Activated T-helper 1 cell treated with anti-CD3 and anti-CD28 coated beads, Interleukin-12 subunit alpha, Interleukin-12 subunit beta, Interleukin-2, Interleukin-4 antibody, amounts not matched to agents 30 ng/mL and 10 ng/mL and 1 ng/mL, durations not matched to agents 14 hours and 24 hours and 36 hours (primary cell): ENCODE data around the gene ZNF343. TPM values are rescaled to one million over a fixed set of nuclear protein-coding genes. Genes with fewer than 3 reads are reported as not detected.

ENCODE experiments used
- DNase-seq: peaks from one replicate; pipeline ENCODE4 v3.0.0; 2021; ENCODE audit warnings: low spot score
- H3K27ac Mint-ChIP-seq: one replicate; pipeline ENCODE4 v1.8.0; 2021; ENCODE audit warnings: mild to moderate bottlenecking, mixed read lengths
- H3K27me3 Mint-ChIP-seq: one replicate; pipeline ENCODE4 v1.8.0; 2022; ENCODE audit warnings: mild to moderate bottlenecking, moderate library complexity, mixed read lengths; ENCODE audit not compliant: insufficient read depth
- H3K36me3 Mint-ChIP-seq: one replicate; pipeline ENCODE4 v1.8.0; 2021; ENCODE audit warnings: low read depth, mixed read lengths
- H3K4me1 Mint-ChIP-seq: one replicate; pipeline ENCODE4 v1.8.0; 2021; ENCODE audit warnings: low read depth, mixed read lengths
- H3K4me3 Mint-ChIP-seq: one replicate; pipeline ENCODE4 v1.8.0; 2021; ENCODE audit warnings: mild to moderate bottlenecking, moderate library complexity, mixed read lengths
- H3K9me3 Mint-ChIP-seq: one replicate; pipeline ENCODE4 v1.8.0; 2021; ENCODE audit warnings: mixed read lengths
- intact Hi-C: fragments of 100-400 bp; cut with micrococcal nuclease; formaldehyde crosslinking; loops from one replicate; pipeline ENCODE4 v1.15.1; 2024
- total RNA-seq: library from RNA; stranded (reverse); gene quantifications from 2 replicates; pipeline ENCODE4 v1.2.3, GENCODE V29; 2022

The ZNF343 gene
- total RNA-seq: 18.2 and 21.6 TPM in 2 replicates

- H3K36me3 Mint-ChIP-seq: peaks cover 3% of the 10 kb centered on the region
- intact Hi-C loops: loop anchor here (1.0 kb wide), 3 partner anchors 12 to 143 kb away; partner anchors contain the start of genes NOP56 and SNRPB
- peaks cover 19% of the 10 kb centered on the region for H3K27me3 Mint-ChIP-seq
- peak; percentile 74 for DNase-seq
- peaks cover 18% of the 10 kb centered on the region for H3K4me1 Mint-ChIP-seq
- H3K27ac Mint-ChIP-seq: peak within 1 kb of the TSS; percentile 99
- peak within 1 kb of the TSS; percentile 98 for H3K4me3 Mint-ChIP-seq
- no peaks in the 10 kb centered on the region for H3K9me3 Mint-ChIP-seq
Measured at GRCh38 chr20:2508631-2509467, at the start of gene ZNF343. Gene ZNF343 (minus strand): TSS chr20:2508915. CDS start chr20:2493895, 15,020 bp downstream.

- peaks cover 65% of the 10 kb centered on the region for H3K27me3 Mint-ChIP-seq
- intact Hi-C loops: no loop called here
- DNase-seq: no peak
- H3K36me3 Mint-ChIP-seq: no peaks in the 10 kb centered on the region
- H3K27ac Mint-ChIP-seq: no peak overlapping the region
- H3K4me1 Mint-ChIP-seq: no peaks in the 10 kb centered on the region
- no peak overlapping the region for H3K4me3 Mint-ChIP-seq
- H3K9me3 Mint-ChIP-seq: no peaks in the 10 kb centered on the region
Measured at GRCh38 chr20:2557873-2558580, 49.3 kb upstream of the ZNF343 start.

- Mint-ChIP-seq H3K9me3 (no peaks in the 10 kb centered on the region), H3K36me3 (no peaks in the 10 kb centered on the region), H3K27ac (no peak overlapping the region), H3K27me3 (peaks cover 40% of the 10 kb centered on the region), H3K4me3 (no peak overlapping the region), H3K4me1 (no peaks in the 10 kb centered on the region)
- intact Hi-C loops: no loop called here
- DNase-seq: no peak
Measured at GRCh38 chr20:2545594-2545993, 36.9 kb upstream of the ZNF343 start.

- Mint-ChIP-seq H3K4me3 (no peak overlapping the region), H3K4me1 (no peaks in the 10 kb centered on the region), H3K27ac (no peak overlapping the region), H3K36me3 (no peaks in the 10 kb centered on the region), H3K27me3 (peaks cover 44% of the 10 kb centered on the region), H3K9me3 (no peaks in the 10 kb centered on the region)
- intact Hi-C loops: no loop called here
- DNase-seq: no peak
Measured at GRCh38 chr20:2544211-2544610, 35.5 kb upstream of the ZNF343 start.

- DNase-seq: no peak
- Mint-ChIP-seq H3K4me1 (no peaks in the 10 kb centered on the region), H3K36me3 (no peaks in the 10 kb centered on the region), H3K27ac (no peak overlapping the region), H3K9me3 (no peaks in the 10 kb centered on the region), H3K27me3 (peaks cover 40% of the 10 kb centered on the region), H3K4me3 (no peak overlapping the region)
- intact Hi-C loops: no loop called here
Measured at GRCh38 chr20:2542361-2542760, 33.6 kb upstream of the ZNF343 start.

GRCh38 chr20:2541940-2542339 lies 33.2 kb upstream of the ZNF343 start:
- H3K4me3 Mint-ChIP-seq: no peak overlapping the region
- no peak for DNase-seq
- H3K9me3 Mint-ChIP-seq: no peaks in the 10 kb centered on the region
- no peaks in the 10 kb centered on the region for H3K4me1 Mint-ChIP-seq
- no peaks in the 10 kb centered on the region for H3K36me3 Mint-ChIP-seq
- H3K27me3 Mint-ChIP-seq: peaks cover 36% of the 10 kb centered on the region
- H3K27ac Mint-ChIP-seq: no peak overlapping the region
- intact Hi-C loops: no loop called here

GRCh38 chr20:2538931-2539720 lies 30.4 kb upstream of the ZNF343 start:
- H3K27ac Mint-ChIP-seq: no peak overlapping the region
- H3K27me3 Mint-ChIP-seq: peaks cover 23% of the 10 kb centered on the region
- no peaks in the 10 kb centered on the region for H3K4me1 Mint-ChIP-seq
- DNase-seq: no peak
- no peaks in the 10 kb centered on the region for H3K9me3 Mint-ChIP-seq
- intact Hi-C loops: no loop called here
- no peak overlapping the region for H3K4me3 Mint-ChIP-seq
- no peaks in the 10 kb centered on the region for H3K36me3 Mint-ChIP-seq

GRCh38 chr20:2538356-2538755 lies 29.6 kb upstream of the ZNF343 start:
- no peak overlapping the region for H3K4me3 Mint-ChIP-seq
- H3K36me3 Mint-ChIP-seq: no peaks in the 10 kb centered on the region
- no peak for DNase-seq
- peaks cover 26% of the 10 kb centered on the region for H3K27me3 Mint-ChIP-seq
- no peak overlapping the region for H3K27ac Mint-ChIP-seq
- intact Hi-C loops: no loop called here
- no peaks in the 10 kb centered on the region for H3K4me1 Mint-ChIP-seq
- no peaks in the 10 kb centered on the region for H3K9me3 Mint-ChIP-seq

GRCh38 chr20:2537101-2537500 lies 28.4 kb upstream of the ZNF343 start:
- intact Hi-C loops: no loop called here
- Mint-ChIP-seq H3K4me1 (no peaks in the 10 kb centered on the region), H3K4me3 (no peak overlapping the region), H3K36me3 (no peaks in the 10 kb centered on the region), H3K27me3 (peaks cover 23% of the 10 kb centered on the region), H3K27ac (no peak overlapping the region), H3K9me3 (no peaks in the 10 kb centered on the region)
- no peak for DNase-seq

- Mint-ChIP-seq H3K9me3 (no peaks in the 10 kb centered on the region), H3K4me1 (no peaks in the 10 kb centered on the region), H3K27me3 (peaks cover 23% of the 10 kb centered on the region), H3K4me3 (no peak within 1 kb of the TSS), H3K36me3 (no peaks in the 10 kb centered on the region), H3K27ac (no peak within 1 kb of the TSS)
- DNase-seq: no peak
- intact Hi-C loops: no loop called here
Measured at GRCh38 chr20:2536560-2536986, 27.9 kb upstream of the ZNF343 start, which contains the start of gene TMC2. Gene TMC2 (plus strand): TSS chr20:2536573. CDS start chr20:2536622, 49 bp downstream.

- no peaks in the 10 kb centered on the region for H3K4me1 Mint-ChIP-seq
- no peaks in the 10 kb centered on the region for H3K36me3 Mint-ChIP-seq
- H3K27me3 Mint-ChIP-seq: peaks cover 23% of the 10 kb centered on the region
- H3K9me3 Mint-ChIP-seq: no peaks in the 10 kb centered on the region
- DNase-seq: no peak
- intact Hi-C loops: no loop called here
- H3K27ac Mint-ChIP-seq: no peak overlapping the region
- no peak overlapping the region for H3K4me3 Mint-ChIP-seq
Measured at GRCh38 chr20:2535711-2536559, 27.2 kb upstream of the ZNF343 start.

GRCh38 chr20:2533118-2533517 lies 24.4 kb upstream of the ZNF343 start:
- intact Hi-C loops: no loop called here
- H3K27ac Mint-ChIP-seq: no peak overlapping the region
- no peak overlapping the region for H3K4me3 Mint-ChIP-seq
- no peaks in the 10 kb centered on the region for H3K9me3 Mint-ChIP-seq
- H3K4me1 Mint-ChIP-seq: no peaks in the 10 kb centered on the region
- no peak for DNase-seq
- H3K27me3 Mint-ChIP-seq: peaks cover 13% of the 10 kb centered on the region
- no peaks in the 10 kb centered on the region for H3K36me3 Mint-ChIP-seq
